Trophoblast cell (in vitro differentiated cells and primary cell): Measurements from ENCODE around the gene SMYD3.
A peak's percentile ranks its signal among the peaks of the same experiment; 100 is the strongest.

Experiments
- DNase-seq, 2 donors: peaks; one replicate each; pipeline ENCODE4 v3.0.0-alpha.2; 2016
- H2AFZ ChIP-seq: 2 replicates; pipeline ENCODE4 v1.6.1; 2013; ENCODE audit warnings: low read length, moderate library complexity, mild to moderate bottlenecking; ENCODE audit not compliant: insufficient read depth, poor library complexity
- H2AK5ac ChIP-seq: 2 replicates; pipeline ENCODE4 v1.6.1; 2013; ENCODE audit warnings: mild to moderate bottlenecking, low read length
- H2BK120ac ChIP-seq: 2 replicates; pipeline ENCODE4 v1.6.1; 2013; ENCODE audit warnings: low read length, mild to moderate bottlenecking, moderate library complexity; ENCODE audit not compliant: insufficient read depth, poor library complexity
- H2BK12ac ChIP-seq: 2 replicates; pipeline ENCODE4 v1.6.1; 2013; ENCODE audit warnings: mild to moderate bottlenecking, low read length, moderate library complexity
- H2BK5ac ChIP-seq: 2 replicates; pipeline ENCODE4 v1.6.1; 2013; ENCODE audit warnings: low read length, low read depth, moderate library complexity, mild to moderate bottlenecking; ENCODE audit not compliant: poor library complexity
- H3K14ac ChIP-seq: 2 replicates; pipeline ENCODE4 v1.6.1; 2013; ENCODE audit warnings: mild to moderate bottlenecking, low read length
- H3K18ac ChIP-seq: 2 replicates; pipeline ENCODE4 v1.6.1; 2013; ENCODE audit warnings: mild to moderate bottlenecking, low read length
- H3K23ac ChIP-seq: 2 replicates; pipeline ENCODE4 v1.6.1; 2013; ENCODE audit warnings: low read length
- H3K27ac ChIP-seq: 2 replicates; pipeline ENCODE4 v1.5.1; 2013; ENCODE audit warnings: low read depth, mild to moderate bottlenecking, inconsistent platforms, low read length, moderate library complexity
- H3K27me3 ChIP-seq: 2 replicates; pipeline ENCODE4 v1.6.1; 2013; ENCODE audit warnings: inconsistent platforms, mild to moderate bottlenecking, low read length, moderate library complexity; ENCODE audit not compliant: insufficient read depth
- H3K36me3 ChIP-seq, 2 experiments: 1 replicate in 1 of 2; 2 replicates in 1 of 2; pipeline ENCODE4 v1.6.1; 2013; ENCODE audit warnings: low read length in 2 of 2, mild to moderate bottlenecking in 2 of 2, moderate library complexity in 1 of 2; ENCODE audit not compliant: insufficient read depth in 2 of 2, control insufficient read depth in 1 of 2
- H3K4ac ChIP-seq: 2 replicates; pipeline ENCODE4 v1.6.1; 2013; ENCODE audit warnings: low read depth, mild to moderate bottlenecking, low read length, moderate library complexity
- H3K4me1 ChIP-seq, 2 experiments: 1 replicate in 1 of 2; 2 replicates in 1 of 2; pipeline ENCODE4 v1.6.1; 2013; ENCODE audit warnings: low read length in 2 of 2, mild to moderate bottlenecking in 2 of 2, moderate library complexity in 1 of 2; ENCODE audit not compliant: insufficient read depth in 2 of 2, control insufficient read depth in 1 of 2
- H3K4me2 ChIP-seq: 2 replicates; pipeline ENCODE4 v1.6.1; 2013; ENCODE audit warnings: inconsistent platforms, mild to moderate bottlenecking, low read length, moderate library complexity
- H3K4me3 ChIP-seq: 2 replicates; pipeline ENCODE4 v1.5.1; 2013; ENCODE audit warnings: mild to moderate bottlenecking, low read depth, low read length, inconsistent platforms
- H3K79me1 ChIP-seq: one replicate; pipeline ENCODE4 v1.6.1; 2013; ENCODE audit warnings: low read length
- H3K79me2 ChIP-seq: 2 replicates; pipeline ENCODE4 v1.6.1; 2013; ENCODE audit warnings: low read length, mild to moderate bottlenecking; ENCODE audit not compliant: control insufficient read depth, insufficient read depth, poor library complexity
- H3K9ac ChIP-seq: 2 replicates; pipeline ENCODE4 v1.6.1; 2013; ENCODE audit warnings: mild to moderate bottlenecking, low read length
- H3K9me3 ChIP-seq: 2 replicates; pipeline ENCODE4 v1.6.1; 2013; ENCODE audit warnings: low read depth, mild to moderate bottlenecking, control low read depth, inconsistent platforms, low read length; ENCODE audit not compliant: insufficient read depth
- H4K12ac ChIP-seq: 2 replicates; pipeline ENCODE4 v1.6.1; 2013; ENCODE audit warnings: low read depth, mild to moderate bottlenecking, low read length, moderate library complexity
- H4K8ac ChIP-seq: 2 replicates; pipeline ENCODE4 v1.6.1; 2013; ENCODE audit warnings: low read depth, mild to moderate bottlenecking, low read length, moderate library complexity
- H4K91ac ChIP-seq: one replicate; pipeline ENCODE4 v1.6.1; 2013; ENCODE audit warnings: low read depth, mild to moderate bottlenecking, low read length, moderate library complexity
- WGBS: extraction: QIAGEN DNeasy Blood & Tissue Kit; methylation state at CpG from one replicate; pipeline ENCODE4 v1.1.7; 2013; ENCODE audit warnings: missing lambda C conversion rate; ENCODE audit not compliant: insufficient read length, insufficient coverage; ENCODE audit errors: extremely low coverage; 5-methylcytosine and 5-hydroxymethylcytosine counted together

SMYD3 gene

GRCh38 chr1:246418565-246419312 lies 88.3 kb downstream of the SMYD3 start:
- H3K4me3 ChIP-seq = no peak overlapping the region
- no peak overlapping the region for H4K8ac ChIP-seq

DNA sequence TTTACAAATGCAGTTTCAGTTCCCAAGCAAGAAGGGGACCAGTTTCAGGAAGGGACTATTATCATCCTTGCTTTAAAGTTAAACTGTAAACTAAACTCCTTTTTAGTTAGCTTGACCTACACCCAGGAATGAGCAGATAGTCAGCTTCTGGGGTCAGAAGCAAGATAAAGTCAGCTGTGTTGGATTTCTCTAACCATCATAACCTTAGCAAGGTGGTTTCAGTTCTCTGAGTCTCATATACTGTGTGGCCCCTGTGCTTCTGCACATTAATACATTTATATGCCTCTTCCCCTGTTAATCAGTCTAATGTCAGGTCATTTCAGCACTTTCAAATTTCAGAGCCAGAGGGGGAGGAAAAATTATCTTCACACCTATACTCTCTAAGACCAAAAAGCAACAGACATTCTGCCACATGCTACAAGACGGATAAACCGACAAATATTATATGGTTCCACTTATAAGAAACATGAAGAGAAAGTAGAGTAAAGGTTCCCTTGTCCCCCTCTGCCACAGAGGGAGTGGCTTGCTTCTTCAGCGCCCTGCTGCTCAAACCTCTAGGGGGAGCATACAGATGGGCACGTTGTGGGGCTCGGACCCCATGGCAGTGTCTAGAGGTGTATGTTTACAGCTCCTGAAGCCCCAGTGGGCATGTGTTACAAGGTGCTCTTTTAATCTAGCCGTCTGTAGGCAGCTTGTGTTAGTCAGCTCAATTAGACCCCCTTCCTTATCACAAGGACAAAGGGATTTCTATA lies 89.1 kb downstream of the SMYD3 start:
- H3K27me3 ChIP-seq = no peaks in the 10 kb centered on the region
- no peaks in the 10 kb centered on the region for H3K4me1 ChIP-seq
- no peak overlapping the region for H3K4me2 ChIP-seq
- no peak overlapping the region for H4K12ac ChIP-seq
- H3K18ac ChIP-seq = no peak overlapping the region
- WGBS = no CpG with 5 or more reads among the region's 6 CpGs
- H2BK12ac ChIP-seq = no peak overlapping the region
- no peak overlapping the region for H4K8ac ChIP-seq
- no peak overlapping the region for H3K4me3 ChIP-seq
- H3K36me3 ChIP-seq = peaks cover 5 to 7% of the 10 kb centered on the region in 2 experiments
- H3K14ac ChIP-seq = no peak overlapping the region
- no peak for DNase-seq
- H3K23ac ChIP-seq = no peak overlapping the region
- H2BK120ac ChIP-seq = no peak overlapping the region
- H2BK5ac ChIP-seq = no peak overlapping the region
- no peak overlapping the region for H3K9ac ChIP-seq
- H3K79me1 ChIP-seq = no peaks in the 10 kb centered on the region
- H3K9me3 ChIP-seq = peaks cover 8% of the 10 kb centered on the region
- H3K79me2 ChIP-seq = no peaks in the 10 kb centered on the region
- H2AFZ ChIP-seq = no peak overlapping the region
- H3K27ac ChIP-seq = no peak overlapping the region
- H2AK5ac ChIP-seq = no peak overlapping the region
- no peak overlapping the region for H4K91ac ChIP-seq
- no peak overlapping the region for H3K4ac ChIP-seq

More at GRCh38 chr1:246418565-246419312, 88.3 kb downstream of the SMYD3 start:
- Histone ChIP-seq H3K18ac (no peak overlapping the region), H3K14ac (no peak overlapping the region), H3K4me1 (no peaks in the 10 kb centered on the region), H3K9ac (no peak overlapping the region), H4K91ac (no peak overlapping the region), H2BK120ac (no peak overlapping the region), H3K79me2 (no peaks in the 10 kb centered on the region), H2BK5ac (no peak overlapping the region), H3K4me2 (no peak overlapping the region), H3K79me1 (no peaks in the 10 kb centered on the region), H3K9me3 (peaks cover 8% of the 10 kb centered on the region), H4K12ac (no peak overlapping the region), H3K27me3 (no peaks in the 10 kb centered on the region), H2AFZ (no peak overlapping the region), H3K4ac (no peak overlapping the region), H3K27ac (no peak overlapping the region), H2BK12ac (no peak overlapping the region), H3K36me3 (peaks cover 3 to 7% of the 10 kb centered on the region in 2 experiments), H3K23ac (no peak overlapping the region), H2AK5ac (no peak overlapping the region)
- WGBS = no CpG with 5 or more reads among the region's 19 CpGs
- DNase-seq = no peak

- Histone ChIP-seq H4K12ac (no peak overlapping the region), H3K4me2 (no peak overlapping the region), H3K79me2 (no peaks in the 10 kb centered on the region), H3K9ac (no peak overlapping the region), H2BK120ac (no peak overlapping the region), H4K8ac (no peak overlapping the region), H3K79me1 (no peaks in the 10 kb centered on the region), H3K27me3 (no peaks in the 10 kb centered on the region), H2AFZ (no peak overlapping the region), H2BK12ac (no peak overlapping the region), H3K9me3 (peaks cover 8% of the 10 kb centered on the region), H4K91ac (no peak overlapping the region), H3K23ac (no peak overlapping the region), H3K4me3 (no peak overlapping the region), H3K14ac (no peak overlapping the region), H3K4me1 (no peaks in the 10 kb centered on the region), H3K4ac (no peak overlapping the region), H3K18ac (no peak overlapping the region), H2AK5ac (no peak overlapping the region), H3K27ac (no peak overlapping the region), H3K36me3 (peaks cover 5 to 7% of the 10 kb centered on the region in 2 experiments), H2BK5ac (no peak overlapping the region)
- peak in 1 of 2 donors; percentile 4 for DNase-seq
- WGBS = no CpG with 5 or more reads among the region's 4 CpGs
Observed at GRCh38 chr1:246417152-246417812, 89.8 kb downstream of the SMYD3 start.

GRCh38 chr1:246416261-246416660 lies 90.8 kb downstream of the SMYD3 start:
- Histone ChIP-seq H2AK5ac (no peak overlapping the region), H3K4me2 (no peak overlapping the region), H4K91ac (no peak overlapping the region), H4K12ac (no peak overlapping the region), H2BK120ac (no peak overlapping the region), H2BK5ac (no peak overlapping the region), H3K79me2 (no peaks in the 10 kb centered on the region), H2BK12ac (no peak overlapping the region), H3K4me1 (no peaks in the 10 kb centered on the region), H3K18ac (no peak overlapping the region), H3K23ac (no peak overlapping the region), H3K4me3 (no peak overlapping the region), H4K8ac (no peak overlapping the region), H3K14ac (no peak overlapping the region), H3K4ac (no peak overlapping the region), H3K79me1 (no peaks in the 10 kb centered on the region), H3K9me3 (peaks cover 8% of the 10 kb centered on the region), H3K36me3 (peaks cover 5 to 7% of the 10 kb centered on the region in 2 experiments), H3K9ac (no peak overlapping the region), H3K27ac (no peak overlapping the region), H2AFZ (no peak overlapping the region), H3K27me3 (no peaks in the 10 kb centered on the region)
- WGBS = no CpG with 5 or more reads among the region's 1 CpG
- DNase-seq = no peak
